Fibroblast of the aortic adventitia (primary cell): ENCODE results near the gene GRM7. TPM values are rescaled to one million over a fixed set of nuclear protein-coding genes. Genes with fewer than 3 reads are reported as not detected.

Experiments used
- DNase-seq: peaks from one replicate; pipeline ENCODE4 v3.0.0-alpha.2; 2010; ENCODE audit warnings: low read depth
- H3K4me3 ChIP-seq: 2 replicates; pipeline ENCODE4 v1.5.1; 2011; ENCODE audit warnings: low read depth, mild to moderate bottlenecking, control low read depth, low read length, moderate library complexity
- CTCF ChIP-seq: IDR thresholded peaks from 2 replicates; pipeline ENCODE4 v1.5.1; 2011; ENCODE audit warnings: mild to moderate bottlenecking, low read length, control low read depth, inconsistent platforms; ENCODE audit not compliant: insufficient read depth
- total RNA-seq: library from RNA; depleted of rRNA; stranded (reverse); fragments of >200 nt; gene quantifications from 2 replicates; pipeline ENCODE4 v1.2.3, GENCODE V29; 2012; ENCODE audit warnings: low replicate concordance

Gene GRM7
- total RNA-seq, 1 donor = 0.09 TPM

GRCh38 chr3:7242303-7242635 is 381.4 kb downstream of the GRM7 start:
- TF ChIP-seq CTCF = no peak
- no peak for DNase-seq
- H3K4me3 ChIP-seq = no peak overlapping the region

DNA sequence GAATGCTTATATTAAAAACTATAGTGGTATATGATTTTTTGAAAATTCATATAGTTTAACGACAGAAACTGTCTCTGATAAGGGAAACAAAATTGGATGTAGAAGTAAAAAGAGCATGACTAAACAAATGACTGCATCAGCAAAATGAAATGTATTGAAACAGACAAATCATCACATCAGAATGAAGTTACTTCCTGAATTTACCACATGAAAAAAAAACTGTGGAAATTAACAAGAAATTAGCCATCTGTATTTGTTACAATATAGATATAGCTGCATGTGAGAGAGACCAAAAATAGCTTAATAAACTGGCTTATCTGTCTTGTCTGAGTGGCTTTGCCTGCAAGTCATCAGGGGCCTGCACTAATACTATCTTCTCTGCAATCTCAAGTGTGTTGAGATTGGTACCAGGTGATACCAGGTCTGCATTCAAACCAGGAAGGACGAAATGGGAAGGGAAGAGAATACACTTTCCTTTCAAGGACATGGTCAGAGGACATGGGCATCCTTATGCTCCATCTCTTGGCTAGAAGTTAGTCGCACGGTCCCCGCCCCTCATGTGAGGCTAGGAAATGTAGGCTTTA is 388.7 kb downstream of the GRM7 start:
- no peak for DNase-seq
- no peak overlapping the region for H3K4me3 ChIP-seq
- TF ChIP-seq CTCF = no peak

GRCh38 chr3:7254251-7254650 is 393.3 kb downstream of the GRM7 start:
- no peak overlapping the region for H3K4me3 ChIP-seq
- no peak for TF ChIP-seq CTCF
- DNase-seq = no peak

GRCh38 chr3:7260975-7261374 is 400.1 kb downstream of the GRM7 start:
- no peak for TF ChIP-seq CTCF
- H3K4me3 ChIP-seq = no peak overlapping the region
- DNase-seq = no peak

DNA sequence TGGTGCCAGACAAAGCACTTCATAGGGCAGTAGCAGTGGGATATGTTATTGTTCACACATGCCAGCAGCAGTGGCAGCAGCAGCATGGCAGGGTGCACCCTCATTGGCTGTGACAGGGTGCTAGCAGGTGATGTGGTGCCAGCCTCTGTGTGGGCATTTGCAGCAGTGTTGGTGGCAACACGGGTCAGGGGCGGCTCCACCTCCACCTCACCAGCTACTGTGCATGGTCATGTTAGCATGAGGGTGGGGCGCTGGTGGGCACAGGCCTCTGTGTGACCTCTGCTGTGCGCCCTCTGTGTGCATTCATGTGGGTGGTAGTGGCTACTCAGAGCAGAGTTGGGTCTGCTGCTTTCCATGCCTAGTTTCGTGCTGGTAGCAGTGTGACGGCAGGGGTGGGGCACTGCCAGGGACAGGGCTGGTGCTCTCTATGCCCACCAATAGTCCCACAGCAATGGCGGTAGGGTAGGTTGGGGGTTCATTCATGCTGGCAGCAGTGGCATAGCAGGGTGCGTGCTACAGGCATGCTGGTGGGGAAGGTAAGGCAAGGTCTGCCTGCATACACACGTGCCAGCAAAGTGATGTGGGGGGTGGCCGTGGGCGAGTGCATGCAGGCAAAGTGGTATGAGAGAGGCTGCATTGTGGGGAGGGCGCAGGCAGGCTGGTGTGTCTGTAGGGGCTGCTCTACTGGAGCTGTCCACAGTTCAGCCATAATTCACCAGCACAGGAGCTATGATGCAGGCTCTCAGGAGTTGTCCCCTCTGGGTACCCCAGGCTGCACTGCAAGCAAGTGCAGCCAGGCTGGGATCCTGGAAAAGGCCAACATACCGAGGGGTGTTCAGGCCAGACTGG is 402.7 kb downstream of the GRM7 start:
- TF ChIP-seq CTCF = no peak
- no peak overlapping the region for H3K4me3 ChIP-seq
- no peak for DNase-seq

DNA sequence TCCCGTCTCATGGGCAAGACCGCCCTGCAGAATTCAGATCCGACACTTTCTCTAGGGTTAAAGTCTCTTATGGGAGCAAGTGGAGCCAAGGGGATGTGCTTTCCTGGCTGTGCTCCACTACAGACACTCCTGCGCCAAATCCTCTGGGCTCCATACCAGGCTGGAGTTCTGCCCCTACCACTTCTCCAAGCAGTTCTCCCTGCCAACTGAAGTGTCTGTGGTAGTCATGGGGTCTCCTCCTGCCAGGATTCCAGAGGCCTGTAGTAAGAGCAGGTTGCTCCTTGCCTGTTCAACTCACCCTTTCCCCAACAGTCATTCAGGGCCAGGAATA is 403.2 kb downstream of the GRM7 start:
- TF ChIP-seq CTCF = no peak
- H3K4me3 ChIP-seq = no peak overlapping the region
- DNase-seq = no peak
